NT2/D1 (cell line): ENCODE results near the gene PLEKHM1.

Experiments used
- SUZ12 ChIP-seq: IDR thresholded peaks from 2 replicates; pipeline ENCODE4 v1.6.1; 2011; ENCODE audit not compliant: insufficient read length, insufficient read depth; ENCODE audit errors: extremely low read depth
- YY1 ChIP-seq: IDR thresholded peaks from 2 replicates; pipeline ENCODE4 v1.6.1; 2011; ENCODE audit not compliant: insufficient read length, insufficient read depth
- ZNF274 ChIP-seq: IDR thresholded peaks from 2 replicates; pipeline ENCODE4 v1.6.1; 2011; ENCODE audit warnings: mild to moderate bottlenecking, low read depth, low read length

- TF ChIP-seq ZNF274: no peak
- TF ChIP-seq YY1: no peak
- no peak for TF ChIP-seq SUZ12
Measured at GRCh38 chr17:45411348-45412105, 79.0 kb downstream of the PLEKHM1 start.
